Caco-2 (cell line): ENCODE measurements around the gene RPL31. TPM values are rescaled to one million over a fixed set of nuclear protein-coding genes. Genes with fewer than 3 reads are reported as not detected.

Experiments used
- BruUV-seq: library from RNA; stranded (reverse); fragments of 400-500 nt; replicated peaks from 2 replicates; lab custom pipeline; 2021; lab: Mats Ljungman, UMichigan
- CTCF ChIA-PET: fragments of 300-600 bp; sonication (Branson Sonifier 250); formaldehyde crosslinking; loops from one replicate; lab custom pipeline; 2022; ENCODE audit warnings: antibody characterized with exemption; lab: Charles Lee
- POLR2A ChIA-PET: fragments of 300-600 bp; sonication (Branson Sonifier 250); formaldehyde crosslinking; loops from one replicate; lab custom pipeline; 2022; ENCODE audit warnings: antibody characterized with exemption; lab: Charles Lee
- DNase-seq, 2 experiments: peaks; one replicate each; pipeline versions ENCODE4 v3.0.0 to v3.0.0-alpha.2; 2020 to 2022
- H3K27me3 ChIP-seq: replicated peaks from 2 replicates; pipeline ENCODE4 v1.6.0; 2011; ENCODE audit warnings: low read length; ENCODE audit not compliant: control insufficient read depth, insufficient read depth
- H3K36me3 ChIP-seq: 2 replicates; pipeline ENCODE4 v1.5.1; 2011; ENCODE audit warnings: low read length; ENCODE audit not compliant: control insufficient read depth, insufficient read depth
- H3K4me1 ChIP-seq: fragments of 250-450 bp; sonication (Bioruptor Pico); 2 replicates; pipeline ENCODE4 v1.5.1; 2020; ENCODE audit warnings: mild to moderate bottlenecking
- H3K4me3 ChIP-seq: 2 replicates; pipeline ENCODE4 v1.5.1; 2011; ENCODE audit warnings: low read depth, mild to moderate bottlenecking, control low read depth, low read length
- H3K9me3 ChIP-seq: fragments of 250-450 bp; sonication (Bioruptor Pico); 2 replicates; pipeline ENCODE4 v1.5.1; 2020; ENCODE audit warnings: mild to moderate bottlenecking, moderate library complexity
- H3K27ac Mint-ChIP-seq: one replicate; pipeline ENCODE4 v1.8.0; 2022; ENCODE audit warnings: mixed read lengths; ENCODE audit not compliant: unreplicated experiment
- H3K27me3 Mint-ChIP-seq: one replicate; pipeline ENCODE4 v1.8.0; 2022; ENCODE audit warnings: mixed read lengths; ENCODE audit not compliant: insufficient read depth, unreplicated experiment
- H3K36me3 Mint-ChIP-seq: one replicate; pipeline ENCODE4 v1.8.0; 2022; ENCODE audit warnings: mild to moderate bottlenecking, mixed read lengths; ENCODE audit not compliant: insufficient read depth, unreplicated experiment
- H3K4me1 Mint-ChIP-seq: one replicate; pipeline ENCODE4 v1.8.0; 2022; ENCODE audit warnings: low read depth, mixed read lengths; ENCODE audit not compliant: unreplicated experiment
- H3K4me3 Mint-ChIP-seq: one replicate; pipeline ENCODE4 v1.8.0; 2022; ENCODE audit warnings: mild to moderate bottlenecking, moderate library complexity, mixed read lengths; ENCODE audit not compliant: unreplicated experiment
- H3K9me3 Mint-ChIP-seq: one replicate; pipeline ENCODE4 v1.8.0; 2022; ENCODE audit warnings: mixed read lengths; ENCODE audit not compliant: unreplicated experiment
- intact Hi-C: fragments of 100-400 bp; cut with micrococcal nuclease; formaldehyde crosslinking; loops from one replicate; pipeline ENCODE4 v1.10.0; 2022; ENCODE audit not compliant: unreplicated experiment
- total RNA-seq: library from RNA; stranded (reverse); gene quantifications from 2 replicates; pipeline ENCODE4 v1.2.3, GENCODE V29; 2022
- TF ChIP-seq, protein P1 (sequence below), 2 experiments: fragments of 200-600 bp in 1 of 2; IDR thresholded peaks; 1 replicate in 1 of 2; 2 replicates in 1 of 2; pipeline versions ENCODE4 v1.5.1 to v1.8.0; 2011 to 2022; ENCODE audit warnings: antibody characterized with exemption in 1 of 2, control low read depth in 1 of 2, inconsistent platforms in 1 of 2, low read depth in 1 of 2, low read length in 1 of 2, mild to moderate bottlenecking in 1 of 2, moderate library complexity in 1 of 2; ENCODE audit not compliant: insufficient read depth in 1 of 2, severe bottlenecking in 1 of 2, unreplicated experiment in 1 of 2

Gene RPL31
- total RNA-seq, 1 experiment from 2014 or later, result 2,026 TPM

DNA sequence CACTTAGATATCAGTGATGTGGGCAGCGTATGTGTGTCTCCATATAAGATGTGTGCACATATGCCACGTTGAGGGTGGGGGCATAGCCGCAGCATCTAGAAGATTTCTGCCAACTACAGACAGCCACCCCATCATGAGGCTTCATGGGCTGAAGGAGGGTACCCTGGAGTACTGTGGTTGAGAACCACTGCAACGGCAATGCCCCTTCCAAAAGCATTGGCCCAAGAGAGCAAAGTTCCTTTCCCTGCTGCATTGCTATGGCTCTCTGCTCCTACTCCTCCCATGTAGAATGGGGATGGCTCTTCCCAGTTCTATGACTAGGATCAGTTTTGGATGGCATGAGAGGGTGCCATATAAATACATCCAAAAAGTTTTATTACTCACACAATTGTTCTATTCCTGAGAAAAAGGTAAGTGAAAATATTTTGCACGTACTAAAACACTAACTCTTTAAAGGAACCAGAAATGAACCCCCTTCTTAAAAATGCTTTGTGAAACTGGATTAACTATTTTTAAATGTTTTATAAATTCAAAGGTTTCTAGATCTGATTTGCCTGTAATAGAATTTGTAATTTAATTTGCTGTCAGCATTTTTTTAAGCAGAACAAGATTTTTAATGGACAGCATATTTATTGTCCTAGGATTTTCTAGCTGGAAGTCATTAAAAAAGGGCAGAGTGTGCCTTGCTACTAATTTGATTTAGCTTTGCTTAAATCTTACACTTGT is 4.4 kb upstream of the RPL31 start:
- ChIA-PET CTCF (no interaction called here), POLR2A (no interaction called here)
- Mint-ChIP-seq H3K36me3 (peaks cover 10% of the 10 kb centered on the region), H3K4me3 (no peak overlapping the region), H3K27ac (no peak overlapping the region), H3K9me3 (no peaks in the 10 kb centered on the region), H3K27me3 (no peaks in the 10 kb centered on the region), H3K4me1 (no peaks in the 10 kb centered on the region)
- DNase-seq, result no peak
- H3K4me3 ChIP-seq, result no peak overlapping the region
- no peaks in the 10 kb centered on the region for H3K9me3 ChIP-seq
- no peaks in the 10 kb centered on the region for H3K27me3 ChIP-seq
- no peaks in the 10 kb centered on the region for H3K4me1 ChIP-seq
- intact Hi-C loops, result no loop called here
- no TSS peak for BruUV-seq
- TF ChIP-seq, protein P1, sequence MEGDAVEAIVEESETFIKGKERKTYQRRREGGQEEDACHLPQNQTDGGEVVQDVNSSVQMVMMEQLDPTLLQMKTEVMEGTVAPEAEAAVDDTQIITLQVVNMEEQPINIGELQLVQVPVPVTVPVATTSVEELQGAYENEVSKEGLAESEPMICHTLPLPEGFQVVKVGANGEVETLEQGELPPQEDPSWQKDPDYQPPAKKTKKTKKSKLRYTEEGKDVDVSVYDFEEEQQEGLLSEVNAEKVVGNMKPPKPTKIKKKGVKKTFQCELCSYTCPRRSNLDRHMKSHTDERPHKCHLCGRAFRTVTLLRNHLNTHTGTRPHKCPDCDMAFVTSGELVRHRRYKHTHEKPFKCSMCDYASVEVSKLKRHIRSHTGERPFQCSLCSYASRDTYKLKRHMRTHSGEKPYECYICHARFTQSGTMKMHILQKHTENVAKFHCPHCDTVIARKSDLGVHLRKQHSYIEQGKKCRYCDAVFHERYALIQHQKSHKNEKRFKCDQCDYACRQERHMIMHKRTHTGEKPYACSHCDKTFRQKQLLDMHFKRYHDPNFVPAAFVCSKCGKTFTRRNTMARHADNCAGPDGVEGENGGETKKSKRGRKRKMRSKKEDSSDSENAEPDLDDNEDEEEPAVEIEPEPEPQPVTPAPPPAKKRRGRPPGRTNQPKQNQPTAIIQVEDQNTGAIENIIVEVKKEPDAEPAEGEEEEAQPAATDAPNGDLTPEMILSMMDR (IDR thresholded peaks at IDR 0.05; ENCODE audit: insufficient read depth in 1 of 2, low read depth in 1 of 2, low read length in 1 of 2, severe bottlenecking in 1 of 2, unreplicated experiment in 1 of 2), result no peak
- H3K36me3 ChIP-seq, result 0 out of 2 replicates have a peak, but pooled peaks cover 2% of the 10 kb centered on the region

DNA sequence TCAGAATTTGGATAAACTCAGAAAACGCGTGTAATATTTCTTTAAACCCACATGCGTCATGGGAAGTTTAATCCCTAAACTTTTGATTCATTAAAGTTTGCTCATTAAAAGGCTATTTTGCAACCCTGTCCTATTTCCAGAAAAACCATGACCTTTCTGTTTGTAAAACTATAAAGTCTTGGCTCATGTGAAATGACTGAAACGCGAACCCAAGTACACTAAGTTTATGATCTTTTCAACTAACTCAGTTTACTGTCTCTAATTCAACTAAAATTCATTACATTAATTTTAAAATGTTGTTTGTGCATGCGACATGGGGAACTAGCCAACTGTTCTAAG is 3.9 kb upstream of the RPL31 start:
- intact Hi-C loops, result no loop called here
- DNase-seq, result no peak
- TF ChIP-seq, protein P1 (IDR thresholded peaks at IDR 0.05; ENCODE audit: insufficient read depth in 1 of 2, low read depth in 1 of 2, low read length in 1 of 2, severe bottlenecking in 1 of 2, unreplicated experiment in 1 of 2), result no peak
- H3K4me3 ChIP-seq, result no peak overlapping the region
- H3K4me1 ChIP-seq, result no peaks in the 10 kb centered on the region
- CTCF ChIA-PET, result no interaction called here
- peaks cover 15% of the 10 kb centered on the region for H3K36me3 Mint-ChIP-seq
- H3K27me3 Mint-ChIP-seq, result no peaks in the 10 kb centered on the region
- H3K9me3 ChIP-seq, result no peaks in the 10 kb centered on the region
- H3K4me1 Mint-ChIP-seq, result peaks cover 2% of the 10 kb centered on the region
- 0 out of 2 replicates have a peak, but pooled peaks cover 3% of the 10 kb centered on the region for H3K36me3 ChIP-seq
- no peaks in the 10 kb centered on the region for H3K27me3 ChIP-seq
- H3K4me3 Mint-ChIP-seq, result no peak overlapping the region
- BruUV-seq, result no TSS peak
- H3K27ac Mint-ChIP-seq, result no peak overlapping the region
- H3K9me3 Mint-ChIP-seq, result no peaks in the 10 kb centered on the region
- POLR2A ChIA-PET, result no interaction called here

DNA sequence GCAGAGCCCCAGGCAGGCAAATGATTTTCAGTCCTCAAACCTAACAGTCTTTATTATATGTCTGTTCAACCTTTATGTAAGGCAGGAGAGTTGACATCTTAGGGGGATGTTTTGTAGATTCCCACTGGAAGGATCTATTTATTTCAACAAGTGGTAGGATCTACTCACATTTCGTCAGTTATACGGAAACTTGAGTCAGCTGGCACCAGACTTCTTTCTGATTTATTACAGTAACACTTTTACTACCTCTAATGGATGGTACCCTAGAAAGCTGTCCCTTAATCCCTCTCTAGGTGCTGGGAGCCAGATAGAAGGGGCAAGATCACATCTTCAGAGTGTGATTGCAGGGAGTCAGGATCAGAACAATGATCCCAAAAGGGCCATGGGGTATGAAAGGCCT is 2.1 kb upstream of the RPL31 start:
- H3K36me3 ChIP-seq, result peaks cover 10% of the 10 kb centered on the region
- no peak overlapping the region for H3K4me3 ChIP-seq
- intact Hi-C loops, result no loop called here
- Mint-ChIP-seq H3K9me3 (no peaks in the 10 kb centered on the region), H3K36me3 (peaks cover 33% of the 10 kb centered on the region), H3K27ac (no peak overlapping the region), H3K4me3 (no peak overlapping the region), H3K27me3 (no peaks in the 10 kb centered on the region), H3K4me1 (peaks cover 20% of the 10 kb centered on the region)
- POLR2A ChIA-PET, result no interaction called here
- no peaks in the 10 kb centered on the region for H3K9me3 ChIP-seq
- H3K4me1 ChIP-seq, result peaks cover 13% of the 10 kb centered on the region
- no peaks in the 10 kb centered on the region for H3K27me3 ChIP-seq
- TF ChIP-seq, protein P1 (IDR thresholded peaks at IDR 0.05; ENCODE audit: insufficient read depth in 1 of 2, low read depth in 1 of 2, low read length in 1 of 2, severe bottlenecking in 1 of 2, unreplicated experiment in 1 of 2), result no peak
- CTCF ChIA-PET, result interaction anchor here (0.6 kb wide), 1 partner anchor 10 kb away, joined by 4 read pairs; no protein-coding TSS in a partner anchor
- DNase-seq, result no peak
- BruUV-seq, result no TSS peak
